ENCODE results near the gene SLC25A21. TPM values are rescaled to one million over a fixed set of nuclear protein-coding genes. Genes with fewer than 3 reads are reported as not detected.

SLC25A21 gene
- polyA plus RNA-seq, 3 donors, result 0.24 to 0.54 (median 0.34) TPM

- WGBS, 3 donors, result 8 to 21% (median 10%) methylated on average over 4 of the region's 4 CpGs
- H3K27ac ChIP-seq (ENCODE audit: low read depth, low read length), result no peak overlapping the region
These were observed 522.3 kb downstream of the SLC25A21 start for GRCh38 chr14:36649872-36650650.

GRCh38 chr14:36647824-36648753 lies 524.3 kb downstream of the SLC25A21 start:
- 1 to 3% (median 3%) methylated on average over 62 of the region's 62 CpGs for WGBS, 3 donors

DNA sequence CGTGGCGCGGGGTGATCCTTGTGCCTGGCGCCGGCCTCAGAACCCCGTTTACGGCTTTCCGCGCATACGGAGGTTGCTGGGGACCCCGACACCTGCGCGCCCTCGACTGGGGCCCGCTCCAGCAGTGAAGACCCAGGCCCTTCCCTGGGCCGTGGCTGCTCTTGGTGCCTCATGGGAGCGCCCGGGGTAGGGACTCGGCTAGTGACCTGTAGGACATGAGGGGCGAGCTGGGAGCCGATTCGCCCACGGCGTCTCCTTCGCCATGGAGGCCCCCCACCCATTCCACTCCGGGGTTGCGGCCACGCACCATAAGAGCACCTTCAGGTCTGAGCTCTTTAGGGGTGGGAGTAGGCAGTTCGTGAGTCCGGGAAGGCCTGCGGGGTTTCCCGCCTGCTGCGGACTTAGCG lies 525.0 kb downstream of the SLC25A21 start:
- 3 to 5% (median 3%) methylated on average over 32 to 34 of the region's 34 CpGs for WGBS, 3 donors
- H3K27ac ChIP-seq (ENCODE audit: low read depth, low read length), result no peak overlapping the region

More at GRCh38 chr14:36647824-36648753, 524.3 kb downstream of the SLC25A21 start:
- no peak overlapping the region for H3K27ac ChIP-seq (ENCODE audit: low read depth, low read length)

GRCh38 chr14:36646664-36647416 lies 525.6 kb downstream of the SLC25A21 start:
- H3K27ac ChIP-seq (ENCODE audit: low read depth, low read length), result no peak overlapping the region
- WGBS, 3 donors, result 3 to 4% (median 3%) methylated on average over 53 to 55 of the region's 55 CpGs

DNA sequence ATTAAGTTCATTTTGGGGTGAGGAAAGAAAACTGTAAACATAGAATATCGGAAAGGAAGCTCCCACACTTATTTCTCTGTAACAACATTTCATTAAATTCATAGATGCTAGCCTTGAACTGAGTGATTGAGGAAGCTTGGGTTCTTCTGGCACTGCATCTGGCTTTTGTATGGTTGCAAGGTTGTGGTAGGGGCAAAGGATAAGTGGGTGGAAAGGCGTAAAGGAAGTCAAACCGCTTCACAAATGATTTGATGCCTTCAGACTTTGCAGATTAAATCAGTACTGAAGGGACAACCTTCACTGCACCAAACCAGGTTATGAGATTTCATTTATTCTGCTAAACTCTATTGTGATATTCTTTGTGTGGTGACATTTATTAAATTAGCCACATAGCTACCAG lies 538.8 kb downstream of the SLC25A21 start:
- H3K27ac ChIP-seq (ENCODE audit: low read depth, low read length), result no peak overlapping the region
- 69 to 77% (median 73%) methylated on average over 3 of the region's 3 CpGs for WGBS, 3 donors

Other genes starting within 250 kb of the SLC25A21 start
- gene MIPOL1, start 25.3 kb upstream of the SLC25A21 start, polyA plus RNA-seq, result 1 to 10 TPM; 1.8 to 3.1 (median 2.0) TPM

All from adipose tissue (tissue), 3 donors.